Measurements from ENCODE around the gene GALNT9. TPM values are rescaled to one million over a fixed set of nuclear protein-coding genes. Genes with fewer than 3 reads are reported as not detected.

GALNT9 gene
- total and polyA plus RNA-seq, 12 donors = 0.01 to 0.19 TPM; not detected in 10

DNA sequence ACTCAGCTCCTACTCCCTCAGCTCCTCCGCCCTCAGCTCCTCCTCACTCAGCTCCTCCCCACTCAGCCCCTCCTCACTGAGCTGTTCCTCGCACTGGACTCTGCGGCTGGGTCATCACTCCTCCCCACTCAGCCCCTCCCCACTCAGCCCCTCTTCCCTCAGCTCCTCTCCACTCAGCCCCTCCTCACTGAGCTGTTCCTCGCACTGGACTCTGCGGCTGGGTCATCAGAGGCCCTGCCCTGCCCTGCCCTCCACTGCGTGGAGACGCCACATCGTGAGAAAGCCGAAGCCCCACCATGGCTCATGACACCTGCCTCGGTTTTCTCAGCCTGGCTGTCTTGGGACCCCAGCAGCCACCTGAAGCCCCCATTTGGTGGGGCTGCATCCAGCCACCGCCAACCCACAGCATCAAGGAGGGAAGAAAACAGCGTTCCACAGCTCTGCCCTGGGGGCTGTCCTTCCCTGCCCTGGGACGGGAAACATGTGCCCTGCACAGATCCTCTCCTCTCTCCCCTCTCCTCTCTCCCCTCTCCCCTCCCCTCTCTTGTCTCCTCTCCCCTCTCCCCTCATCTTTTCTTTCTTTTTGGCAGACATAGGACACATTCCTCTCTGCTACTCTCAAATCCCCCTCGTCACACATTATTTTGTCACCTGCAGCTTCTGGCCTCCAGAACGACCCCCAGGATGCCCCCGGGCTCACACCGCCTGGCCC, 167.4 kb downstream of the GALNT9 start:
- TF ChIP-seq CTCF (IDR thresholded peaks at IDR 0.05) = no peak

DNA sequence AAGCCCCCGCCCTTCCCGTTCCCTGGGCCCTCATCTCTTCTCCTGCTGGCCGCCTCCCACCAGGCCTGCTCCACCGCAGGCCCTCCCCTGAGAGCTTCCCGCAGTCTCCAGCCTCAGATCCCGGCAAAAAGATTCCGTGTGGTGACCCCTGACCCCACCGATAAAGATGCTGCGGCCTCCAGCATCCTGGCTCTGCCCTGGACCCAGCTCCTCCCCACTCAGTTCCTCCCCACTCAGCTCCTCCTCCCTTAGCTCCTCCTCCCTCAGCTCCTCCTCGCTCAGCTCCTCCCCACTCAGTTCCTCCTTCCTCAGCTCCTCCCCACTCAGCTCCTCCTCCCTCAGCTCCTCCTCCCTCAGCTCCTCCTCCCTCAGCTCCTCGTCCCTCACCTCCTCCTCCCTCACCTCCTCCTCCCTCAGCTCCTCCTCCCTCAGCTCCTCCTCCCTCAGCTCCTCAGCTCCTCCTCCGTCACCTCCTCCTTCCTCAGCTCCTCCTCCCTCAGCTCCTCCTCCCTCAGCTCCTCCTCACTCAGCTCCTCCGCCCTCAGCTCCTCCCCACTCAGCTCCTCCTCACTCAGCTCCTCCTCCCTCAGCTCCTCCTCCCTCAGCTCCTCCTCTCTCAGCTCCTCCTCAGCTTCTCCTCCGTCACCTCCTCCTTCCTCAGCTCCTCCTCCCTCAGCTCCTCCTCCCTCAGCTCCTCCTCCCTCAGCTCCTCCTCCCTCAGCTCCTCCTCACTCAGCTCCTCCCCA, 168.2 kb downstream of the GALNT9 start:
- no peak overlapping the region for H3K27ac ChIP-seq
- H3K4me1 ChIP-seq = peaks cover 0 to 15% (median 0%) of the 10 kb centered on the region in 9 donors
- TF ChIP-seq CTCF (IDR thresholded peaks at IDR 0.05) = no peak
- DNase-seq (peak in 1 of 2 donors; percentile 4), ATAC-seq (no peak)
- H3K4me3 ChIP-seq = no peak overlapping the region
- WGBS, 2 donors = 42 to 51% methylated on average over 13 to 14 of the region's 14 CpGs
- no peaks in the 10 kb centered on the region for H3K9me3 ChIP-seq
- intact Hi-C loops (cut with DNase I) = no loop called here
- H3K27me3 ChIP-seq = peaks cover 0 to 32% (median 15%) of the 10 kb centered on the region in 7 donors
- peaks cover 0 to 3% (median 0%) of the 10 kb centered on the region in 9 donors for H3K36me3 ChIP-seq

More for the DNA sequence above, 167.4 kb downstream of the GALNT9 start:
- DNase-seq (peak in 1 of 2 donors; percentile 13), ATAC-seq (no peak)
- no peak overlapping the region for H3K27ac ChIP-seq
- peaks cover 0 to 15% (median 0%) of the 10 kb centered on the region in 9 donors for H3K4me1 ChIP-seq
- H3K27me3 ChIP-seq = peaks cover 0 to 32% (median 15%) of the 10 kb centered on the region in 7 donors
- H3K9me3 ChIP-seq = no peaks in the 10 kb centered on the region
- intact Hi-C loops (cut with DNase I) = no loop called here
- H3K4me3 ChIP-seq = no peak overlapping the region
- WGBS, 2 donors = 57 to 58% methylated on average over 17 of the region's 17 CpGs
- H3K36me3 ChIP-seq = peaks cover 0 to 3% (median 0%) of the 10 kb centered on the region in 9 donors

- H3K27ac ChIP-seq = no peak overlapping the region
- H3K4me3 ChIP-seq = no peak overlapping the region
- intact Hi-C loops (cut with DNase I) = no loop called here
- DNase-seq = peak in 1 of 2 donors; percentile 8
- ATAC-seq = peak in 2 of 8 donors; percentile 16 to 17
- WGBS, 2 donors = 64 to 72% methylated on average over 15 of the region's 15 CpGs
- peaks cover 0 to 15% (median 0%) of the 10 kb centered on the region in 9 donors for H3K4me1 ChIP-seq
- H3K9me3 ChIP-seq = no peaks in the 10 kb centered on the region
- H3K36me3 ChIP-seq = peaks cover 0 to 3% (median 0%) of the 10 kb centered on the region in 9 donors
- H3K27me3 ChIP-seq = peaks cover 0 to 32% (median 15%) of the 10 kb centered on the region in 7 donors
- no peak for TF ChIP-seq CTCF (IDR thresholded peaks at IDR 0.05)
Observed at GRCh38 chr12:132160601-132161035, 168.8 kb downstream of the GALNT9 start.

DNA sequence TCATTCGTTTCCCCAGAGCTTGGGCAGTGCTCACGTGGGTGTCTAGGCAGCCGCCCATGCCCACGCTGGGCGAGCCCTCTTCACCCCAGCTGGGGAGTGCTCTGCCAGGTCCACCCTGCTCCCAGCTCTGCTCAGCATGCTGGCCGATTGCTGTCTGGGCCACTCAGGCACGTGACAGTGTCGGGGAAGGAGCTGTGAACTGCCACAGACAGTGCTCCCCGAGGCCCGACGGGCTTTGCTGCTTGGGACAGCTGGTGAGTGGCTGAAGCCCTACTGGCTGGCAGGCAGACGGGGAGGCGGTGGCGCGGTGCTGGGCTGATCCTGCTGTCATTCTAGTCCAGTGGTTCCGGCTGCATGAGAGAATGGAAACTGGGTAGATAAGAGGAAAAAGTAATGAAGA, 169.4 kb downstream of the GALNT9 start:
- Histone ChIP-seq H3K4me1 (peaks cover 0 to 15% (median 0%) of the 10 kb centered on the region in 9 donors), H3K27me3 (peaks cover 0 to 32% (median 15%) of the 10 kb centered on the region in 7 donors), H3K36me3 (peaks cover 0 to 3% (median 0%) of the 10 kb centered on the region in 9 donors), H3K27ac (no peak overlapping the region), H3K9me3 (no peaks in the 10 kb centered on the region), H3K4me3 (no peak overlapping the region)
- intact Hi-C loops (cut with DNase I) = no loop called here
- ATAC-seq (no peak), DNase-seq (peak in 1 of 2 donors; percentile 5)
- 55 to 56% methylated on average over 16 of the region's 16 CpGs for WGBS, 2 donors
- TF ChIP-seq CTCF (IDR thresholded peaks at IDR 0.05) = no peak

Measured in heart right ventricle (tissue), 16 donors.